Muscle of arm (tissue), 14 donors: Measurements from ENCODE around the gene ZNF595. TPM values are rescaled to one million over a fixed set of nuclear protein-coding genes. Genes with fewer than 3 reads are reported as not detected.
"Not testable (repeated sequence)": the region's sequence is repeated elsewhere in the genome, so short reads cannot be mapped to it uniquely, and the experiment has no call there.

ENCODE experiments used
- DNase-seq: peaks from one replicate; pipeline ENCODE4 v3.0.0-alpha.2; 2013
- long read RNA-seq, 11 donors: transcript quantifications; one replicate each; lab custom pipeline, GENCODE V29; 2026
- polyA plus RNA-seq, 12 donors: library from polyadenylated mRNA; unstranded; fragments of 120-200 nt; gene quantifications; one replicate each; pipeline ENCODE4 v1.2.1, GENCODE V29; 2013; ENCODE audit not compliant: insufficient read length in 12 of 12

ZNF595 gene
- 10 to 100 TPM in 9 of 12 donors, 1 to 10 TPM in 1, not detected in 2; 8.7 to 17.8 (median 12.2) TPM for polyA plus RNA-seq
- long read RNA-seq, donor 1, partial matches to known transcripts: 0 of 6 reads
- long read RNA-seq, donor 1, other reads (novel, unspliced or antisense): 0 of 6 reads
- long read RNA-seq, donor 2, partial matches to known transcripts: 0 of 5 reads
- long read RNA-seq, donor 2, other reads (novel, unspliced or antisense): 0 of 5 reads
- long read RNA-seq, donor 3, partial matches to known transcripts: 0 of 5 reads
- long read RNA-seq, donor 3, other reads (novel, unspliced or antisense): 0 of 5 reads
- long read RNA-seq, donor 4: 0 reads
- long read RNA-seq, donor 5, transcript ZNF595-205 (4 exons, 2,911 nt): major isoform, 7 of 8 reads
- long read RNA-seq, donor 5, partial matches to known transcripts: 0 of 8 reads
- long read RNA-seq, donor 5, other reads (novel, unspliced or antisense): 0 of 8 reads
- long read RNA-seq, donor 6, partial matches to known transcripts: 0 of 5 reads
- long read RNA-seq, donor 6, other reads (novel, unspliced or antisense): 0 of 5 reads
- long read RNA-seq, donor 7, partial matches to known transcripts: 0 of 2 reads
- long read RNA-seq, donor 7, other reads (novel, unspliced or antisense): 0 of 2 reads
- long read RNA-seq, donor 8, partial matches to known transcripts: 0 of 5 reads
- long read RNA-seq, donor 8, other reads (novel, unspliced or antisense): 0 of 5 reads
- long read RNA-seq, donor 9, partial matches to known transcripts: 0 of 4 reads
- long read RNA-seq, donor 9, other reads (novel, unspliced or antisense): 0 of 4 reads
- long read RNA-seq, donor 10, transcript ZNF595-205 (4 exons, 2,911 nt): major isoform, 5 of 7 reads
- long read RNA-seq, donor 10, partial matches to known transcripts: 0 of 7 reads
- long read RNA-seq, donor 10, other reads (novel, unspliced or antisense): 0 of 7 reads
- long read RNA-seq, donor 11, partial matches to known transcripts: 0 of 6 reads
- long read RNA-seq, donor 11, other reads (novel, unspliced or antisense): 0 of 6 reads

GRCh38 chr4:52804-53479 lies at the start of gene ZNF595:
TSS of gene ZNF595 (plus strand) at chr4:53321. CDS start at chr4:53489, 168 bp downstream.
- DNase-seq: not testable (repeated sequence)

- DNase-seq: peak; percentile 49
These were observed 42.9 kb upstream of the ZNF595 start for GRCh38 chr4:9937-10870.

GRCh38 chr4:11095-11815 lies 41.9 kb upstream of the ZNF595 start:
- DNase-seq: not testable (repeated sequence)

GRCh38 chr4:11816-12417 lies 41.2 kb upstream of the ZNF595 start:
- not testable (repeated sequence) for DNase-seq

- not testable (repeated sequence) for DNase-seq
These were observed 35.0 kb upstream of the ZNF595 start for GRCh38 chr4:18128-18527.

GRCh38 chr4:18589-18988 lies 34.5 kb upstream of the ZNF595 start:
- not testable (repeated sequence) for DNase-seq

- not testable (repeated sequence) for DNase-seq
These were observed 30.2 kb upstream of the ZNF595 start for GRCh38 chr4:22882-23281.

GRCh38 chr4:24359-24758 lies 28.8 kb upstream of the ZNF595 start:
- DNase-seq: not testable (repeated sequence)

GRCh38 chr4:27501-27900 lies 25.6 kb upstream of the ZNF595 start:
- not testable (repeated sequence) for DNase-seq

GRCh38 chr4:28767-29542 lies 24.2 kb upstream of the ZNF595 start:
- DNase-seq: not testable (repeated sequence)

- not testable (repeated sequence) for DNase-seq
These were observed 19.8 kb upstream of the ZNF595 start for GRCh38 chr4:33314-33713.

- not testable (repeated sequence) for DNase-seq
These were observed 16.3 kb upstream of the ZNF595 start for GRCh38 chr4:36559-37415.

GRCh38 chr4:38202-38601 lies 14.9 kb upstream of the ZNF595 start:
- not testable (repeated sequence) for DNase-seq

GRCh38 chr4:43375-43774 lies 9.7 kb upstream of the ZNF595 start:
- not testable (repeated sequence) for DNase-seq

GRCh38 chr4:51253-51652 lies 1.9 kb upstream of the ZNF595 start:
- DNase-seq: not testable (repeated sequence)

- not testable (repeated sequence) for DNase-seq
These were observed 1.4 kb upstream of the ZNF595 start for GRCh38 chr4:51655-52277.

- DNase-seq: not testable (repeated sequence)
These were observed 400 bp downstream of the ZNF595 start for GRCh38 chr4:53521-53920.
